ENCODE data around the gene SLC66A3. TPM values are rescaled to one million over a fixed set of nuclear protein-coding genes. Genes with fewer than 3 reads are reported as not detected.

SLC66A3 gene
- total and polyA plus RNA-seq, 2 donors (not counting 3 experiments of a cell fraction or from before 2014, with no cell fraction given): 14.3 to 31.4 TPM

DNA sequence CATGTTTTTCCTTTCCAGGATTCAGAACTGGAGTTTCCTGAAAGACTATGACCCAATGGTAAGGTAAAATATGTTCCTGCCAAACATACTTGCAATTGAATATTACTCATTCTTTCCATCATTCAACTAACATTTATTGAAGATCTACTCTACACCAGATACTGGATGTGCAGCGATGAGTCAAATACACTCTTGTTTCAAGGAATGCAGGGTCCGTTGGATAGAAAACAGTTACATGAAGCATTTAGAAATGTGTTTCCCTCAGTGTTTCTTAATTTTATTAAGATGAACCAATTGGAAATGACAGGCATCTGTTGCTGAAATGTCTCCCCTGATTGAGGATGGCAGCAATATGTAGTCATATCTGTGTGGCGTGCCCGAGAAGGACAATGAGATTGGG is 14.8 kb upstream of the SLC66A3 start:
- no peak for FAIRE-seq

More for the DNA sequence above, 14.8 kb upstream of the SLC66A3 start:
- no peaks in the 10 kb centered on the region for H3K79me2 ChIP-seq (ENCODE audit: control insufficient read depth, insufficient read depth, low read length)
- no peak overlapping the region for H3K27ac ChIP-seq (ENCODE audit: insufficient read depth, low read depth, low read length)
- H3K9me1 ChIP-seq (replicated peaks; ENCODE audit: control insufficient read depth, extremely low read depth, insufficient read depth, low read length): no peaks in the 10 kb centered on the region
- no peaks in the 10 kb centered on the region for H3K36me3 ChIP-seq (ENCODE audit: control insufficient read depth in 2 of 2, extremely low read depth in 1 of 2, insufficient read depth in 2 of 2, low read length in 2 of 2)
- H3K27me3 ChIP-seq (ENCODE audit: control insufficient read depth in 2 of 2, insufficient read depth in 2 of 2, low read length in 2 of 2): peaks cover 11% of the 10 kb centered on the region in 2 experiments
- no peaks in the 10 kb centered on the region for H4K20me1 ChIP-seq (replicated peaks; ENCODE audit: control insufficient read depth, extremely low read depth, insufficient read depth, low read length)
- H3K9ac ChIP-seq (replicated peaks; ENCODE audit: extremely low read depth, insufficient read depth, low read length): no peak overlapping the region
- TF ChIP-seq EZH2 (IDR thresholded peaks at IDR 0.05; ENCODE audit: borderline replicate concordance, low read depth, low read length, severe bottlenecking) (no peak), GATA2 (IDR thresholded peaks at IDR 0.05; ENCODE audit: insufficient read depth, insufficient read length, low read depth, low read length) (no peak), MAX (IDR thresholded peaks at IDR 0.05; ENCODE audit: insufficient read depth, insufficient read length) (no peak), MYC (IDR thresholded peaks at IDR 0.05; ENCODE audit: low read depth, low read length) (no peak), POLR2AphosphoS5 (IDR thresholded peaks at IDR 0.05; ENCODE audit: insufficient read depth, low read depth, low read length) (no peak), FOS (IDR thresholded peaks at IDR 0.05; ENCODE audit: borderline replicate concordance, insufficient read depth, low read length) (no peak), JUN (IDR thresholded peaks at IDR 0.05; ENCODE audit: borderline replicate concordance, insufficient read depth, insufficient read length, low read depth) (no peak), POLR2A (IDR thresholded peaks at IDR 0.05; ENCODE audit: low read depth, low read length) (no peak)
- TF ChIP-seq, protein P1, sequence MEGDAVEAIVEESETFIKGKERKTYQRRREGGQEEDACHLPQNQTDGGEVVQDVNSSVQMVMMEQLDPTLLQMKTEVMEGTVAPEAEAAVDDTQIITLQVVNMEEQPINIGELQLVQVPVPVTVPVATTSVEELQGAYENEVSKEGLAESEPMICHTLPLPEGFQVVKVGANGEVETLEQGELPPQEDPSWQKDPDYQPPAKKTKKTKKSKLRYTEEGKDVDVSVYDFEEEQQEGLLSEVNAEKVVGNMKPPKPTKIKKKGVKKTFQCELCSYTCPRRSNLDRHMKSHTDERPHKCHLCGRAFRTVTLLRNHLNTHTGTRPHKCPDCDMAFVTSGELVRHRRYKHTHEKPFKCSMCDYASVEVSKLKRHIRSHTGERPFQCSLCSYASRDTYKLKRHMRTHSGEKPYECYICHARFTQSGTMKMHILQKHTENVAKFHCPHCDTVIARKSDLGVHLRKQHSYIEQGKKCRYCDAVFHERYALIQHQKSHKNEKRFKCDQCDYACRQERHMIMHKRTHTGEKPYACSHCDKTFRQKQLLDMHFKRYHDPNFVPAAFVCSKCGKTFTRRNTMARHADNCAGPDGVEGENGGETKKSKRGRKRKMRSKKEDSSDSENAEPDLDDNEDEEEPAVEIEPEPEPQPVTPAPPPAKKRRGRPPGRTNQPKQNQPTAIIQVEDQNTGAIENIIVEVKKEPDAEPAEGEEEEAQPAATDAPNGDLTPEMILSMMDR (IDR thresholded peaks at IDR 0.05; ENCODE audit: extremely low read depth in 1 of 2, insufficient read depth in 1 of 2, low read depth in 1 of 2, low read length in 2 of 2): no peak
- ChIA-PET CTCF (no interaction called here), POLR2A (interaction anchor here (0.7 kb wide), 1 partner anchor 77 kb away, joined by 5 read pairs; no protein-coding TSS in a partner anchor)
- H3K4me3 ChIP-seq (replicated peaks in 1 of 3; ENCODE audit: insufficient read depth in 1 of 3, low read depth in 1 of 3, low read length in 3 of 3): no peak overlapping the region
- no TSS peak for BruUV-seq (replicated peaks)
- H3K4me1 ChIP-seq (ENCODE audit: control insufficient read depth, extremely low read depth, insufficient read depth, low read length): no peaks in the 10 kb centered on the region
- dilution Hi-C loops (cut with MboI; ENCODE audit: extremely low pct_ligation_motif_present, low sequenced_read_pairs) (no loop called here), intact Hi-C loops (cut with micrococcal nuclease) (no loop called here)
- no peak for DNase-seq (ENCODE audit: low read depth, low spot score)
- no peak overlapping the region for H3K4me2 ChIP-seq (ENCODE audit: insufficient read depth, low read length)
- H3K9me3 ChIP-seq (replicated peaks; ENCODE audit: control insufficient read depth, insufficient read depth, low read length): no peaks in the 10 kb centered on the region
- no peak overlapping the region for H2AFZ ChIP-seq (ENCODE audit: low read depth, low read length)
